AG04450 (cell line): ENCODE results near the gene DUSP3. TPM values are rescaled to one million over a fixed set of nuclear protein-coding genes. Genes with fewer than 3 reads are reported as not detected.
A peak's percentile ranks its signal among the peaks of the same experiment; 100 is the strongest.

Source experiments
- CTCF ChIA-PET: fragments of 300-600, 350-600 bp; formaldehyde crosslinking; extraction: SDS; loops from one replicate; lab custom pipeline; 2022; ENCODE audit warnings: antibody characterized with exemption, inconsistent platforms; lab: Charles Lee
- POLR2A ChIA-PET: fragments of 350-600 bp; formaldehyde crosslinking; extraction: SDS; loops from one replicate; lab custom pipeline; 2021; ENCODE audit warnings: antibody characterized with exemption, inconsistent platforms; lab: Yijun Ruan, JAX
- DNase-seq: peaks from one replicate; pipeline ENCODE4 v3.0.0-alpha.2; 2011; ENCODE audit warnings: low read depth, low spot score
- H3K27ac ChIP-seq: one replicate; pipeline ENCODE4 v1.5.1; 2012; ENCODE audit warnings: low read depth, low read length, control low read depth
- H3K27me3 ChIP-seq: one replicate; pipeline ENCODE4 v1.6.0; 2012; ENCODE audit warnings: low read length; ENCODE audit not compliant: control insufficient read depth, insufficient read depth
- H3K4me3 ChIP-seq: 2 replicates; pipeline ENCODE4 v1.5.1; 2011; ENCODE audit warnings: mild to moderate bottlenecking, low read depth, low read length, control low read depth
- H3K9me3 ChIP-seq: 2 replicates; pipeline ENCODE4 v1.5.1; 2012; ENCODE audit warnings: low read length; ENCODE audit not compliant: control insufficient read depth, insufficient read depth
- CTCF ChIP-seq: IDR thresholded peaks from 2 replicates; pipeline ENCODE4 v1.5.1; 2011; ENCODE audit warnings: low read depth, low read length, control low read depth, inconsistent platforms
- polyA plus RNA-seq: library from polyadenylated mRNA; depleted of rRNA; stranded (reverse); fragments of >200 nt; gene quantifications from 2 replicates; pipeline ENCODE4 v1.2.3, GENCODE V29; 2011

DUSP3 gene
- polyA plus RNA-seq, 1 experiment, result 45.9 TPM

GRCh38 chr17:43767713-43768059 lies 11.1 kb downstream of the DUSP3 start:
- ChIA-PET CTCF (interaction anchor here (1.2 to 14.0 kb wide), 4 partner anchors 8 to 79 kb away, joined by 3 to 515 read pairs (median 12); partner anchors contain the start of gene CD300LG), POLR2A (interaction anchor here (1.2 kb wide), 1 partner anchor 78 kb away, joined by 3 read pairs; no protein-coding TSS in a partner anchor)
- no peaks in the 10 kb centered on the region for H3K27me3 ChIP-seq
- H3K4me3 ChIP-seq, result no peak overlapping the region
- DNase-seq, result no peak
- H3K27ac ChIP-seq, result no peak overlapping the region
- no peaks in the 10 kb centered on the region for H3K9me3 ChIP-seq
- no peak for TF ChIP-seq CTCF

GRCh38 chr17:43767053-43767712 lies 11.6 kb downstream of the DUSP3 start:
- DNase-seq, result no peak
- no peaks in the 10 kb centered on the region for H3K27me3 ChIP-seq
- ChIA-PET POLR2A (interaction anchor here (0.5 to 1.2 kb wide), 2 partner anchors 11 to 79 kb away, joined by 3 read pairs; partner anchors contain the start of gene DUSP3), CTCF (interaction anchor here (0.6 to 14.0 kb wide), 10 partner anchors 8 to 1682 kb away, joined by 3 to 515 read pairs (median 5); partner anchors contain the start of gene CD300LG)
- no peaks in the 10 kb centered on the region for H3K9me3 ChIP-seq
- H3K27ac ChIP-seq, result no peak overlapping the region
- H3K4me3 ChIP-seq, result no peak overlapping the region
- no peak for TF ChIP-seq CTCF

- POLR2A ChIA-PET, result interaction anchor here (0.5 to 1.2 kb wide), 2 partner anchors 12 to 80 kb away, joined by 3 read pairs; partner anchors contain the start of gene DUSP3
- CTCF ChIA-PET, result interaction anchor here (0.6 to 14.0 kb wide), 43 partner anchors 9 to 1966 kb away, joined by 3 to 515 read pairs (median 4); partner anchors contain the start of gene CD300LG
- H3K27me3 ChIP-seq, result no peaks in the 10 kb centered on the region
These were observed 12.2 kb downstream of the DUSP3 start for GRCh38 chr17:43766413-43767052.

GRCh38 chr17:43760254-43760852 lies 18.4 kb downstream of the DUSP3 start:
- ChIA-PET CTCF (interaction anchor here (0.6 to 14.0 kb wide), 23 partner anchors 10 to 224 kb away, joined by 3 to 515 read pairs (median 5); partner anchors contain the start of gene CD300LG), POLR2A (interaction anchor here (0.6 to 1.7 kb wide), 2 partner anchors 66 to 1658 kb away, joined by 4 to 8 read pairs; no protein-coding TSS in a partner anchor)
- Histone ChIP-seq H3K27ac (no peak overlapping the region), H3K27me3 (peaks cover 29% of the 10 kb centered on the region), H3K9me3 (no peaks in the 10 kb centered on the region), H3K4me3 (no peak overlapping the region)
- TF ChIP-seq CTCF, result peak; percentile 100
- DNase-seq, result peak; percentile 86

More at GRCh38 chr17:43766413-43767052, 12.2 kb downstream of the DUSP3 start:
- Histone ChIP-seq H3K4me3 (no peak overlapping the region), H3K27ac (no peak overlapping the region), H3K9me3 (no peaks in the 10 kb centered on the region)
- peak; percentile 82 for TF ChIP-seq CTCF
- DNase-seq, result no peak
